ENCODE measurements around the gene SMU1.
"Not testable (repeated sequence)": the region's sequence is repeated elsewhere in the genome, so short reads cannot be mapped to it uniquely, and the experiment has no call there.

SMU1 gene

GRCh38 chr9:33007755-33008154, 68.7 kb downstream of the SMU1 start:
- DNase-seq: no peak

GRCh38 chr9:33005335-33005734, 71.1 kb downstream of the SMU1 start:
- not testable (repeated sequence) for DNase-seq

- not testable (repeated sequence) for DNase-seq
Measured at GRCh38 chr9:33000682-33001055, 75.8 kb downstream of the SMU1 start.

GRCh38 chr9:32992595-32993238, 83.8 kb downstream of the SMU1 start:
- no peak for DNase-seq

- DNase-seq: no peak
Measured at GRCh38 chr9:32991897-32992594, 84.4 kb downstream of the SMU1 start.
